Posterior cingulate gyrus (tissue), 11 donors: ENCODE results near the gene ZNF197.
"Not testable (repeated sequence)": the region's sequence is repeated elsewhere in the genome, so short reads cannot be mapped to it uniquely, and the experiment has no call there.

Source experiments
- DNase-seq, 10 donors: peaks; one replicate each; pipeline versions ENCODE4 v3.0.0 to v3.0.0-alpha.2; 2020 to 2021; ENCODE audit warnings: mixed read lengths in 3 of 10
- intact Hi-C: fragments of 100-400 bp; cut with DNase I; formaldehyde crosslinking; loops from one replicate; pipeline ENCODE4 v1.15.1; 2023

ZNF197 gene

DNA sequence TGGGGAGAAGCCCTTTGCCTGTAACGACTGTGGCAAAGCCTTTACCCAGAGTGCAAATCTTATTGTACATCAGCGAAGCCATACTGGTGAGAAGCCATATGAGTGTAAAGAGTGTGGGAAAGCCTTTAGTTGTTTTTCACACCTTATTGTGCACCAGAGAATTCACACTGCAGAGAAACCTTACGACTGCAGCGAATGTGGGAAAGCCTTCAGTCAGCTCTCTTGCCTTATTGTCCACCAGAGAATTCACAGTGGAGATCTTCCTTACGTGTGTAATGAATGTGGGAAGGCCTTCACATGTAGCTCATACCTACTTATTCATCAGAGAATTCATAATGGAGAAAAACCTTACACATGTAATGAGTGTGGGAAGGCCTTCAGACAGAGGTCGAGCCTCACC is 34.6 kb downstream of the ZNF197 start:
- intact Hi-C loops, result no loop called here
- DNase-seq, result no peak

GRCh38 chr3:44661189-44661588 is 36.4 kb downstream of the ZNF197 start:
- no peak for DNase-seq
- intact Hi-C loops, result no loop called here

GRCh38 chr3:44665173-44665572 is 40.3 kb downstream of the ZNF197 start:
- no peak for DNase-seq
- intact Hi-C loops, result no loop called here

DNA sequence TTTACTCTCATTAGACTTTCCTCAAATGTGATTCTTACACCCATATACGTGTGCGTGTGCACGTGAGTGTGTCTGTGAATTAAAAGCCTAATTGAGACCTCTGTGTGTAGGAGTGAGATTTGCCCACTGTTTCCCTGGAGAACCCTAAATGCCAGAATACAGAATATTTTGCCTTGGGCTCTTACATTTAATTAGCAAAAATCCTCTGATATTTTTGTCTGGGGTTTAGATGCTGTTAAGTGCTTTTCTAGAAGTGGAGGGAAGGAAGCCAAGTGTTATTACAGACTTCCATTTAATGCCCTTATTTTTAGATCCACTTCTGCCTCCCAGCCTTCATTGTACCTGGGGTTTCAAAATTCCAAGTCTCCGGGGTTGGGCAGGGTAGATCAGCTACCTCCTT is 41.5 kb downstream of the ZNF197 start:
- intact Hi-C loops, result no loop called here
- DNase-seq, result no peak

GRCh38 chr3:44669760-44670159 is 44.9 kb downstream of the ZNF197 start:
- no peak for DNase-seq
- intact Hi-C loops, result no loop called here

GRCh38 chr3:44673466-44673865 is 48.6 kb downstream of the ZNF197 start:
- intact Hi-C loops, DNase-seq: not testable (repeated sequence)

DNA sequence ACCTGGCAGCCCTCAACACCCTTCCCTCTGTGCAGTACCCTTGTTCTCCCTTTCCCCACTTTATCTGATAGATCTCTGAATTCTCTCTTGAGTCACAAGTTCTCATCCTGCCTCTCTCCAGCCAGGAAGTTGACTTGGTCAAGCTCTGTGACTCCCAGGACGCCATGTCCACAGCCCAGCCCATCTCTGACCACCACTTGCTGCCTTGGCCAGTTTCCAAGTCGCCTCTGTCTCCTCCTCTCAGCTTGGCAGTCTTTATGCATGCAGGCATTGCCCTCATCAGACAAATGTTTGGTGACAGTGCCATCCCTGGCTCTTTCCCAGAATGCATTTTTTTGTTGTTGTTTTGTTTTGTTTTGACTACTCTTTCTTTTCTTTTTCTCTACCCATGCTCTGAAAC is 49.4 kb downstream of the ZNF197 start:
- no peak for DNase-seq
- intact Hi-C loops, result no loop called here

GRCh38 chr3:44678480-44679116 is 53.8 kb downstream of the ZNF197 start:
- intact Hi-C loops, result no loop called here
- DNase-seq, result no peak

DNA sequence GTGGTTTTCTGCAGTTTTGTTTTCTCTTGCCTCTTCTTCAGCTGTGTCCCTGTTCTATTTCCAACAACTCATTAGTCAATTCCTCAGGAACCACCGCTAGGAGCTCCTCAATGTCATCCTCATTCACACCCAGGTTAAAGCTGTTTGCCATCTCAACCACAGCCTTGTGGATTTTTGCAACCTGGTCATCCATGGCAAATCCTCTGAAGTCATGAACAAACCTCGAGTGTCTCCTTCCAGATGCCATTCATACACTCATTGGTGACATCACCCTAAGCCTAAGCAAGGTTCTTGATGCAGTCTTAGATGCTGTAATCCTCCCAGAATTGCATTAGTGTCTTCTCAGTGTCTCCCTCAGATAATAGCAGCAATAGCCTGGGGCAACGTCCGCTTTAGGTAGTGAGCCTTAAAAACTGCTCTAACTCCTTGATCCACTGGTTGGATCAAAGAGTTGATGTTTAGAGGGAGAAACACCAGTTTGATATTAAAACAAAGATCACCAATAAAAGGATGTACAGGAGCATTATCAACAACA is 56.2 kb downstream of the ZNF197 start:
- intact Hi-C loops, result no loop called here
- no peak for DNase-seq

DNA sequence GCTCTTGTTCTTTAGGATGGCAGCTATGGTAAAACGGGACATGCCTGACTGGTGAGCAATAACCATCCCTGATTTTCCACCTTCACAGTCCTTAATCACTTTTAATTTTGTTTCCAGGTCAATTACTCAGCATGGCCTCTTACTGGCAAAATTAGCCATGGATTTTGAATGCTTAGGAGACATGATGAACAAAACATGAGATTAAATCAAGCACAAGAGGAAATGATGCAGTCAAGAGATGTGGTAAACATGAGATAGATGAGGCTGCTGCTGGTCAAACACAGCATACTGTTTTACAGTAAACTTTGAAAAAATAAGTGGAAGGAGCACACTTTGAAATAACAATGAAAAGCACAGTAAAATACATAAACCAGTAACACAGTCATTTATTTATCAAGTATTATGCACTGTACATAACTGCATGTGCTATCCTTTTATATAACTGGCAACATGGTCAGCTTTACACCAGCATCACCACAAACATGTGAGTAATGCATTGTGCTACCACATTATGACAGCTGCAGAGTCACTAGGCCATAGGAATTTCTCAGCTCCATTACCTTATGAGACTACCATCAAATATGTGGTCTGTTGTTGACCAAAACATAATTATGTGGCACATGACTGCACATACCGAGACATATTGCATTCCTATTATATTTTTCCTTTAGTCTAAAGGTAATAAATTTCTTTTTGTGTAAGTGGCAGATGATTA is 57.5 kb downstream of the ZNF197 start:
- intact Hi-C loops, result no loop called here
- no peak for DNase-seq

DNA sequence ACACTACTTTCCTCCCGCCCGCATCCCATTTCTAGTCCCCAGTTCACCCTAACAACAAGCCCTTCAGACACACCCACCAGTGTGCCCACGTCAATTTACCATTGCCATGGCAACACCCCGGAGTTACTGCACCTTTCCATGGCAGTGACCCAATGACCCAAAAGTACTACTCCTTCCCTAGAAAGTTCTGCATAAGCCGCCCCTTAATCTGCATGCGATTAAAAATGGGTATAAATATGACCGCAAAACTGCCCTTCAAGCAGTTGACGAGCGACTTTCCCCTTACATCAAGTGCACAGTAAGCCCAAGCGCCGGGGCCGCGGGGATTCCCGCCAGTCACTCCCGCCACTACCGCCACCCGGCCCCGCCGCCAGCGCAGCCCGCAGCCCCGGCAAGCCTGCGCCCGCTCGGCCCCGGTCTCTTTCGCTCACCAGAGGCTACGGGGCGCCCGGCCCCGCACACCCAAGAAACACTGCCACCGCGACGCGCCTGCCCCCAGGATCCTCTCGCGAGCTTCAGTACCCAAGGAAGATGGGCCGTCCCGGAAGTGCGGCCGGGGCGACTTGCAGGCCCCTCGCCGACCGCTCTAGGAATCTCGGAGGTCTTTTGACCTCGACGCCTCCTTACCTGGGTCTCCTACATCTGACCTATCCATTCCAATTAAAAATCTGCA is 60.4 kb downstream of the ZNF197 start:
- peak; percentile 50 to 97 (median 76) for DNase-seq
- intact Hi-C loops, result no loop called here

DNA sequence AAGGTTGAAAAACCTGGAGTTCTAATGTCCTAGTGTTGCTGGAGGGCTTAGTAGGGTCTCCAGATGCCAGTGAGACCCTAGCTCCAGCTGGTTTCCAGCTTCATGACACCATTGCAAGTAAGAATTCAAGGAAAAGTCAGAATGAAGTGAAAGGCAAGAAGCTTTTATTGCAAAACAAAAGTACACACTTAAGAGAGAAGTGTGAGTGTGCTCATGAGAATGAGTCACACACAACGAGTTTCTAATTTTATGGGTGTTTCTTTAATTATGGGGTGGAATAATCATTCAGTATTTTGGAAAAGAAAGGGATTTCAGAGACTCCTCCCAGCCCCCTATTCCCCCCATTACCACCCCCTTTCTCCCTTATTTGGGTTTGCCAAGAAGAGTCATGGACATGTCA is 63.1 kb downstream of the ZNF197 start:
- intact Hi-C loops, result no loop called here
- DNase-seq, result no peak
